GM21529 (cell line): ENCODE data around the gene SUCO.
"Not testable (repeated sequence)": the region's sequence is repeated elsewhere in the genome, so short reads cannot be mapped to it uniquely, and the experiment has no call there.

Experiments
- ATAC-seq: cut with Tn5 transposase; IDR thresholded peaks from one replicate; pipeline ENCODE4 v1.9.1; 2021; ENCODE audit not compliant: unreplicated experiment

SUCO gene, protein sequence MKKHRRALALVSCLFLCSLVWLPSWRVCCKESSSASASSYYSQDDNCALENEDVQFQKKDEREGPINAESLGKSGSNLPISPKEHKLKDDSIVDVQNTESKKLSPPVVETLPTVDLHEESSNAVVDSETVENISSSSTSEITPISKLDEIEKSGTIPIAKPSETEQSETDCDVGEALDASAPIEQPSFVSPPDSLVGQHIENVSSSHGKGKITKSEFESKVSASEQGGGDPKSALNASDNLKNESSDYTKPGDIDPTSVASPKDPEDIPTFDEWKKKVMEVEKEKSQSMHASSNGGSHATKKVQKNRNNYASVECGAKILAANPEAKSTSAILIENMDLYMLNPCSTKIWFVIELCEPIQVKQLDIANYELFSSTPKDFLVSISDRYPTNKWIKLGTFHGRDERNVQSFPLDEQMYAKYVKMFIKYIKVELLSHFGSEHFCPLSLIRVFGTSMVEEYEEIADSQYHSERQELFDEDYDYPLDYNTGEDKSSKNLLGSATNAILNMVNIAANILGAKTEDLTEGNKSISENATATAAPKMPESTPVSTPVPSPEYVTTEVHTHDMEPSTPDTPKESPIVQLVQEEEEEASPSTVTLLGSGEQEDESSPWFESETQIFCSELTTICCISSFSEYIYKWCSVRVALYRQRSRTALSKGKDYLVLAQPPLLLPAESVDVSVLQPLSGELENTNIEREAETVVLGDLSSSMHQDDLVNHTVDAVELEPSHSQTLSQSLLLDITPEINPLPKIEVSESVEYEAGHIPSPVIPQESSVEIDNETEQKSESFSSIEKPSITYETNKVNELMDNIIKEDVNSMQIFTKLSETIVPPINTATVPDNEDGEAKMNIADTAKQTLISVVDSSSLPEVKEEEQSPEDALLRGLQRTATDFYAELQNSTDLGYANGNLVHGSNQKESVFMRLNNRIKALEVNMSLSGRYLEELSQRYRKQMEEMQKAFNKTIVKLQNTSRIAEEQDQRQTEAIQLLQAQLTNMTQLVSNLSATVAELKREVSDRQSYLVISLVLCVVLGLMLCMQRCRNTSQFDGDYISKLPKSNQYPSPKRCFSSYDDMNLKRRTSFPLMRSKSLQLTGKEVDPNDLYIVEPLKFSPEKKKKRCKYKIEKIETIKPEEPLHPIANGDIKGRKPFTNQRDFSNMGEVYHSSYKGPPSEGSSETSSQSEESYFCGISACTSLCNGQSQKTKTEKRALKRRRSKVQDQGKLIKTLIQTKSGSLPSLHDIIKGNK (N-terminal part only)

DNA sequence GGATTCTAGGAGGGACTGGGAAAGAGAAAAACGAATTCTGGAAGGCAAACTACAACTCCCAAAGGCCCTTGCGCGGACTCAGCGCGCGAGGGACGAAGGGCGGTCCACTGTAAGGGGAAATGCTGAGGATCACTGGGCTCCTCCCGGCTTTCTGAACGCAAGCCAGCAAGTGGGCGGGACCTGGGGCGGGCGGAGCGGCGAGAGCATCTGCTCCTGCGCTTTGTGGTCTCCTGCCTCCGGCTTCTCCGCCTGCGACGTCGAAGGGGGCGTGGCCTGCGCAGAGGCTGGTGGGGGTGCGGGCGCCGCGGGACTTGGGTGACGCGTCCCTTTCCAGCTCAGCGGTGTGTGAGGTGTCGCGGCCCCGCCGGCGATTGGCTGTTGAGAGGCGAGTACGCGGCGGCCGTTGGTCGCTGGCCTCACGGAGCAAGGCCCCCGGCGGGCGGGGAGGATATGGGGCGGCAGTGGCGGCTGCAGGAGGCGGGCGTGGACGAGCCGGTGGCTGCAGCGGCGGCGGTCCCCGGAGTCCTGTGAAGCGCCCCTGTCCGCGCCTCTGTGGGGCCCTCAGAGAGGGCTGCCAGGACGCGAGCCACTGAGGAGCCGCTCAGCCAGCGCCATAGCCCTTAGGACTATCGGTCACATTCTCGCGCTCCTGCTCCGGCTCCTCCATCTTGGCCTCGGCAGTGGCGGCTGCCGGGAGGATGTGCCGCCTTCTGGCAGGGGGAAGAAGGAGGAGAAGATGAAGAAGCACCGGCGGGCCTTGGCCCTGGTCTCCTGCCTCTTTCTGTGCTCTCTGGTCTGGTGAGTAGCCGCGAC lies at the start of gene SUCO:
TSS of gene SUCO (plus strand) at position 451 of the 813 bp plus-strand sequence. CDS start at position 737, 286 bp downstream.
- peak; percentile 84 for ATAC-seq

DNA sequence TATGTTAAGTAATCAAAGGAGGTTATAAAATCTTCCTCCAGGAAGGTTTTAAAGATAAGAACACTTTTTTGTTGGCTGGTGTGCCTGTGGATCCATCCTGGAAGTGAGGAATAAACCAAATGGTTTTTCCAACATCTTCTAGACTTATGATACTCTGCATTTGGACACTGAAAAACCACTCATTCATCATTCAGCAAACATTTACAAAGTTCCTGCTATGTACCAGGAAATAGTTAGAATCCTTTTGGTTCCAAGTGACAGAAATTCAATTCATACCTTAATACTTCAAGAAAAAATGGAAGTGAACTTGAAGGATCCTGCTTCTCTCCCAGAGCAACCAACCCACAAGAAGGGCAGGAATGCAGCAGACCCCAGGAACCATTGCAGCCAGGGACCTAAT lies 49.5 kb upstream of the SUCO start:
- ATAC-seq: no peak

DNA sequence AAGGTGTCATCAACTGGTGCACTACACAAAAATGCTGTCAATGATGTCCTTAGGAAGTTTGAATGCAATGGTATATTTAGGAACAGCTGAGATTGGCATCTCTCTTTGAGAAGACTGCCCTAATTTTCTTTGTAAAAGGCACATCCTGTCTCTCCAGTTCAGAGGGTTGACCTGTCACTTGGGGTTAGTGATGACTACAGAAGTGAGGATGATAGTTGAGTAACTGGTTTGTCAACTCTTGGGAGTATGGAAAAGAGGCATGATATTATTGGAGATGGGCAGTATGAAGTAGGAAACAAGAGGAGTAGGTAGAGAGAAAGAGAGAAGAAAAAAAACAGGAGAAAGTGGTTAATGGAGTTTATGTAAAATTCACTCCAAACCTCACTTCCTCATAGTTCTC lies 48.7 kb upstream of the SUCO start:
- no peak for ATAC-seq

DNA sequence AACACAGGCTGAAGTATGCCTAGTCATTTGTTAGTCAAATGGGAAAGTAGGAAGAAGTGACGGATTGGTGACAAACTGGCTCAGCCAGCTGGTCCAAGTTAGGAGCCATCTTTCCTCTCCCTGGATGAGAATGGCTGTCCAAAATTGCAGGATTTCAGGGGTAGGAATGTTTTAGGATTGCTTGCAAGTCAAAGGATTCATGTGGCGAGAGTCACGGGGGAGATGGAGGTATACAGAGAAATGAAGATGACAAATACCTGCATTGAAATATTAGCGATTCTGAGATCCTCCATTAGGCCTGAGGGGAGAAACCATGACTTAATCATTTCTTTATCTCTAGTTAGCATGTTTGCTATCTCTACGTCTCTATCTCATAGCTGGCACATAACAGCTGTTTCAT lies 47.3 kb upstream of the SUCO start:
- ATAC-seq: no peak

DNA sequence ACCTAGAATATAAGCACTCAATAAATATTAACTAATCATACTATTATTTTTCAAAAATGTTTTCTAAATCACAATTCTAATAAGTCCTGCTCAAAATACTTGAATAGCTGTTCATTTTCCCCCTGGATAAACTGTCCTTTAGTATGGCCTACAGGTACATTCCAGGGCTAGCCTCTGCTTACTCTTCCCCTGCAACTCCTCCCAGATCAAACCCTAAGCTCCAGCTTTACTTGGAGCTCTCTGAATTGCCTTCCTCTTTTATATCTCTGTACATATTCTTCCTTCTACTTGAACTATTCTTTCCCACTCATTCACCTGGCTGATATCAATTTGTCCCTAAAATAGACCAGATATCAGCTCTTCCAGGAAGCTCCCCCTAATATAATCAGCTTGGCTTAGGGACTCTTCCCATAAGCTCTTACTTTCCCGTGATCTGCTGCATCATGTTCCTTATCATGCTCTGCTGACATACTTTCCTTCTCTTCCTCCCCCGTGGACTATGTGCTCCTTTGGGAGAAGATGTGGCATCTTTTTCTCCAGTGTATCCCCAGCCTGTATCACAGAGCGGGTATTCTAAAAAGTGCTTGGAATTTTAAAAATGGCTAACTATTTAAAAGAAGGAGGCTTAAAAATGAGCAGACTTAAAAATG lies 46.0 kb upstream of the SUCO start:
- ATAC-seq: no peak

DNA sequence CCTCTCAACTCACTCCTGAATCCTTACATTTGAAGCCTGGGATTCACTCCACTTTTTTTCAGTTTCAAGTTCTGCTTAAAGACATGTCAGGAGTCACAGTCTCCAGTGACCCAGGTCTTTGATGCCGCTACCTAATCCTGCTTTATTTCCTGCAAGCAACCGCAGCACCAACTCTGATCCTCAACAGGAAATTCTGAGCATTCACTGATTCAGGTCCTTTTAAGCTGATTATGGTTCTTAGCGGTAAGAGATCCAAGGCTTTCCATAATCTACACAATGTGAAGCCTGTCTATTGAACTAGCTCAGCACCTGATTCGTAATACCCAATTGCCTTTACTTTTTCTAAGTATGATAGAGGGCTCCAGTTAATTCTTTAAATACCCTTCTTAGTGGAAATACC lies 45.4 kb upstream of the SUCO start:
- no peak for ATAC-seq

DNA sequence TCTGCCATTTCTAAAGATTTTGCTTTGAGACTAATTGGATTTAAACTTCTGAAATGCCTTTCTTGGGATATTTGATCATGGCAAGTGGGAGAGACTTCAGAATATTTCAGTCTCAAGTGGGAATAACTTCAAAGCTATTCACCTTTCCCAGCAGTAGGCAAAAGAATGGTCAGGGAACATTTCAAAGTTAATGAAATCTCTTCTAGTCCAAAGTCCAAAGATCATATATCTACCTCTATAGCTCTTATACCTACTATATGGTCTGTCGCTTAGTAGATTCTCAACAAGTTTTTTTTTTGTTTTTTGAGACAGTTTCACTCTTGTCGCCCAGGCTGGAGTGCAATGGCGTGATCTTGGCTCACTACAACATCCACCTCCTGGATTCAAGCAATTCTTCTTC lies 44.6 kb upstream of the SUCO start:
- no peak for ATAC-seq

DNA sequence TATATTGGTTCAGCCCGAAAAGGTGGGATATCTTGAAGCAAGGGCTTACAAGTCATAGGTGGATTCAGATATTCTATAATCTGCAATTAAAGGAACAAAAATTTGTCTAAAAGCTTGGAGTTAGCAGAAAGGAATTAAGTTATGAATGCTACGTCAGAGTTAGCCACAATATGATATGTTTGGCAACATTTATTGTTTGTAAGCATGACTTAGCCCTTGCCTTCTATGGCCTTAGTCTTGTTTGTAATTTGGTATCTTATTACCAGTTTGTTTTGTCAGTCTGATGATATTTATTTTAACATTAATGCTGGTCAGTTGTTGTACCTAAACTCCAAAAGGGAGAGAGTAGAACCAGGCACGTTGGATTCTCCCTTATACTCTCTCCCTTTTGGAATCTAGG lies 43.1 kb upstream of the SUCO start:
- no peak for ATAC-seq

DNA sequence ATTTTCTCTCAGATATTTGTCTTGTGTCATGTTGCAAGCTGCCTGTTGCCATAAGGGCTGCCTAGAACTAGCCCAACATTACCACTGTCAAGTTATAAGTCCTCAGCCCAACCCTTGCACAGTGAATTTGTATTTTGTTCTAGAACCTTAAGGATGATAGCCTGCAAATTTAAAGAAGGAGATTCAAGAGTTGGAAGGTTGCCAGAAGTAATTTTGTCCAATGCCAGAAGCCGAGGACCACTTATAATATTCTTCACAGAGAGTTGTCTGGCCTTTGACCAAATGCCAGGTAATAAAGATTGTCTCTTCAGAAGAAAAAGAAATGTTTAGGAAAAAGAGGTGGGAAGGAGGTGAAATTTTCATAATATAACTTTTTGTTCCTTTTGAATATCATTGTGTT lies 40.5 kb upstream of the SUCO start:
- no peak for ATAC-seq

DNA sequence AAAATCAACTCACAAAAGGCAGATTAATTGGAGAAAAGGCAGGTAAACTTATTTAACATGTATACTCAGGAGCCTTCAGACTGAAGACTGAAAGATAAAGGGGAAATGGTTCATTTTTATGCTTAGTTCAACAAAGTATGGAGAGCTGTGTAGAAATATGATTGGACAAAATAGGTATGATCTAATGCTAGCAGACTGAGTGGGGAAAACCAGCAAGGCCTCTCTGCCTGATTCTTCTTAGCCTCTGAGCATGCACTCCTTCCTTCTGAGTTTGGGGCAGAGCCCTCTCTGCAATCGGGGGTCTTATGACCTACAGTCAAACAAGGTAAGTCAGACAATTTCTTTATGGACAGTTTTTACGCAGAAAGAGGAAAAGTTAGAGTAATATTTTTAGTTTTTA lies 38.8 kb upstream of the SUCO start:
- no peak for ATAC-seq

DNA sequence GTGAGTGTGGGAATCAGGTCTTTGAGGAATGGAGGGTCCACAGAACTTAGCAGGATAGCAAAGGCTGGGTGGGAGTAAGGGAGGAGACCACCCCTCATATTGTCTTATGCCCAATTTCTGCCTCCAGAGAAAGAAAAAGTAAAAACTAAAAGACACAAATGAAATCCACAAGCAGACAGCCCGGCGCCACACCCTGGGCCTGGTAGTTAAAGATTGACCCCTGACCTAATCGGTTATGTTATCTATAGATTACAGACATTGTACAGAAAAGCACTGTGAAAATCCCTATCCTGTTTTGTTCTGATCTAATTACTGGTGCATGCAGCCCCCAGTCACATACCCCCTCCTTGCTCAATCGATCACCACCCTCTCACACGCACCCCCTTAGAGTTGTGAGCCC lies 36.8 kb upstream of the SUCO start:
- ATAC-seq: not testable (repeated sequence)

DNA sequence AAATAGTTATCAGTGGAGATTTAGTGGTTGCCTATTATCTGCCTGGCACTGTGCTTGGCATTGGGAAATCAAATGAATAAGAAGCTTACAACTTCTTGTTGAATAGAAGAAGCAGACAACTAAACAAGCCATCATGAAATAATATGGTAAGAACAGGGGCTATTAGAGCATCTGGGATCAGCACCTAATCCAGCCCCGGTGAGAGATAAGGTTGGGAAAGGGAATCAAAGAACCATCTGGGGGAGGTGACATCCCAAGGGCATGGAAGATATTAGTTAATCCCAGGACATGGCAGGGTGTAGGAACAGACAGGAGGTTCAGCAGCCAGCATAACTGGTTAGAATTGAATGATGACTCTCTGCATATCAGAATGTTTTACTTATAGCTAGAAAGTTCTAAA lies 36.3 kb upstream of the SUCO start:
- ATAC-seq: no peak

DNA sequence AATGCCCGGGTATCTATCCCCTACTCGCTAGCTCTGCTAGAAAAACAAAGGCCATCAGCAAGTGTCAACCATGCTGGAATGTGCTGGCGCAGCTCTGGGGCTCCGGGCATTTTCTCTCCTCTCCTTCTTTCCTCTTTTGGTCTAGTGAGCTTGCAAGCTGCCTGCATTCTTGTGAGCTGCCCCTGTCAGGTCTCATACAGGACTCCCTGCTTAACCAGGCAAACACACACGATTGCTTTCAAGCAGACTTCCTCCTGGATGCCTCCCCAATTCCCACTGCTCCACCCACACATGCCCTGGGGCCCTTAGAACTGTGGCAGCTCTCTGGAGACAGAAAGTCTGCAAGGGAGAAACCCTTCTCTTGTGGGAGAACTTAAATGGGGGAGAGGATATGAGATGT lies 35.7 kb upstream of the SUCO start:
- ATAC-seq: no peak

DNA sequence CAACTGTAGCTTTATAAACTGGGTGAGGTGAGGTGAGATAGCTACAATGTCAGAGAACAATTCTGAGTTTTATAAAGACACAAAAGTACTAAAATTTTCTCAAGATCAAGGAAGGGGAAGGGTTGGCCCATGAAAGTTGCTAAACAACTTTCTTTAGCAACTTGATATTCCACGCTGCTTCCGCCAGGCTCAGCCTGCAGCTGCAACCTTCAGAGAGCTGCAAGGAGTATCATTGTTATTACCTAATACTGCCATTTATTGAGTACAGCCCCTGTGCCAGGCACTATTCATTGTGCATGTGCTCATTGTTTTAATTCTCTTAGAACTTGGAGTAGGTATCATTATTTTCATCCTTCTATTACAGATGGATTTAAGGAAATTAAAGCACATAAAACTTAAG lies 34.1 kb upstream of the SUCO start:
- ATAC-seq: no peak

DNA sequence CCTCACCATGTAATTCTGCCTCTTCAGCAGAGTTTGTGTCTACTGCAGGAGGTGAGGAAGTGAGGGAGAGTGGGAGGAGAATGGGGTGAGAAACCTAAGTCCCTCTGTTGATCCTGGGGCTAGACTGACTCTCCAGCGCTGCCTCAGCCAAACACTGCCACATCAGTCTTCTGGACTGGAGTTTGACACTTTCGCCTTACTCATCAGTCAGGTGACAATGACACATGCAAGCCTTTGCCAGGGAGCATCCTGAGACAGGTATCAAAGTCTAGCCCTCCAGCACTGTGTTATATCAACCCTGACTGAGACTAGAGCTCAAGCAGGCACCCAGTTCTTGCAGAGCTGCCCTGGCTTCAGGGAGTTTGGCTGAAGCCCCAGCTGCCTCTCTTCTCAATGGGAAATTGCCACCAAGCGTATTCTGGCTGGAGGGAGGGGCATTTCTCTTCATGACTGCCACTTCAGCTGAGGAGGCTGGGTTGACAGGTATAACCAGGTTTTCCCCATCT lies 33.3 kb upstream of the SUCO start:
- ATAC-seq: no peak

DNA sequence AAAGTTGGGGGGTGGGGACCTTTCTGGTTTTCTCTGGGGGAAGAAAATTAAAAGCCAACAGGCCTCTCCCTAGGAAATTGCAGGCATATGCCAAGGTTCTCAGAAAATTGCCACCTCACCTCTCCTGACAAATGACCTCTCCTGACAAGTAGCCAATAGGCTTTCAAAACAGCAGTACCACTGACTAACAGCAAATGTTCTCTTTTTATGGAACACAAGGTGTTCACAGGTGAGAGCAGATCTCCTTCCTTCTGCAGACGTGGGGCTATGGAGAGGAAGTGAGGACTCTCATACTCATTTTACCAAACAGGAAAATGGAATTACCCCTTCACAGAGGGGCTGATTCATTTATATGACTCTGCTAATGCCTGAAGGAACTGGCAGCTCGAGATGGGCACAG lies 32.7 kb upstream of the SUCO start:
- no peak for ATAC-seq

DNA sequence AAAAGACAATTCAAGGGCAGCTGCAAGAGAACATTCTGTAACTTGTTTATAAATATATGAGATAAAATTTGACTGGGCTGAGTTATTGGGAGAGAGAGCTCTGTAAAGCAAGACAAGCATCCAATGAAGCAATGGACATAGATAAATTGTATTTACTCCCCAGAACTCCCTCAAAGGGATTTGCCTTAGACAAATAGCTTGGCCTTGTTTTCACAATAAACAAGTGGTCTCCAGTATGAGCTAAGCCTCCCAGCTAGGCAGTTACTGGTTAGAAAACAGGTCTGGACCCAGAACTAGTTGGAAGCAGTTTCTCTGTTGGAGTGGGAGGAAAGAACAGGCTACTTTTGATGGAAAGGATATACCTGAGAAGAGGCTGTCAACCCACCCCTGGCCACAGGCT lies 25.2 kb upstream of the SUCO start:
- no peak for ATAC-seq

DNA sequence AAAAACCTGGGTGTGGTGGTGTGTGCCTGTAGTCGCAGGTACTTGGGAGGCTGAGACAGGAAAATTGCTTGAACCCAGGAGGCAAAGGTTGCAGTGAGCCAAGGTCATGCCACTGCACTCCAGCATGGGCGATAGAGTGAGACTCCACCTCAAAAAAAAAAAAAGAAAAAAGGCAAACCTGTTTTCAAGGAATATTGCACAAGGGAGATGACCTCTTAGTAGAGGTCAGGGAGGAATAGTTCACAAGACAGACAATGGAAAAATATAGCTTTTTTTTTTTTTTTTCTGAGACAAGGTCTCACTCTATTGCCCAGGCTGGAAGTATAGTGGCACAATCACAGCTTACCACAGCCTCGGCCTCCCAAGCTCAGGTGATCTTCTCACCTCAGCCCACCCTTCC lies 22.5 kb upstream of the SUCO start:
- ATAC-seq: no peak

DNA sequence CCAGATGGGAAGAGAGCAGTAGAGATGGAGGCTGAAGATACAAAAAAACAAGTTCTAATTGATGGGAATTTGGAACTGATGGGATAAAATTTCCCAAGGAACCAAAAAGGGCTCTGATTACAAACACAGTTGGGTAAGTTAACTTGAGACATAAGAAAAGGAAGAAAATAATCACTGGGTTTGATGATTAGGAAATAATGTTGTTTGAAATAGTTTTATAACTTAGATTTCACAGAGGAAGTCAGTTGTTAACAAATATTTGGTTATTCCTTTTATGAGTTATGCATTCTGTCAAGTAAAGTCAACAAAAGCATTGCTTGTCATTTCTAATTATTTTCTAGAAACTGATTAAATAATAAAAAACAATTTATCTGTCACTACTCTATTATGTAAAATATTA lies 20.4 kb upstream of the SUCO start:
- no peak for ATAC-seq

DNA sequence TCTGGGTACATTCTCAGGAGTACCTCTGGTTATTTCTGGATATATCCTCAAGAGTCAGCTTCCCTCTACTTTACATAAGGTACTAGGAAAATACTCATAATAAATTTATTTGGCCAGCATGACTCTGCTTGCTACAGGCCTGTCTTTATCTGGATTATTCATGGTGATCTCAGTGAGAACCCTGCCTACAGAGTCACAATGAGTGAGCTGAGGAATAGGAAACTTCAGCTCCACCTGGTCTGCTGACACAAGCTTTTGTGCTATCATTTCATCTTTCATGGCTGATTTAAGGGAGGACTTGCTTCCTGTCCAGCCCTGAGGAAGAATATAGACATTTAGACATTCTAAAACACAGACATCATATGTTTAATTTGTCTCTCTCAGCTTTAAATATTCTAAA lies 19.5 kb upstream of the SUCO start:
- ATAC-seq: no peak
